Small intestine (tissue), 7 donors: Measurements from ENCODE around the gene ACYP2. TPM values are rescaled to one million over a fixed set of nuclear protein-coding genes. Genes with fewer than 3 reads are reported as not detected.

Experiments
- DNase-seq, 2 donors: peaks; one replicate each; pipeline versions ENCODE4 v3.0.0 to v3.0.0-alpha.2; 2013
- FAIRE-seq: peaks from 2 replicates; lab custom pipeline; 2012; peaks lifted over from hg19 to GRCh38; lab: Jason Lieb, UNC
- H3K27ac ChIP-seq, 3 donors: one replicate each; pipeline ENCODE4 v1.5.1; 2013; ENCODE audit warnings: low read length in 2 of 3, mild to moderate bottlenecking in 2 of 3, control low read depth in 1 of 3, inconsistent platforms in 1 of 3, low read depth in 1 of 3, moderate library complexity in 1 of 3
- H3K27me3 ChIP-seq, 3 donors: one replicate each; pipeline ENCODE4 v1.6.1; 2013; ENCODE audit warnings: low read length in 3 of 3, inconsistent platforms in 1 of 3; ENCODE audit not compliant: control insufficient read depth in 3 of 3, insufficient read depth in 3 of 3
- H3K36me3 ChIP-seq, 3 donors: one replicate each; pipeline ENCODE4 v1.6.1; 2013; ENCODE audit warnings: low read length in 3 of 3, inconsistent platforms in 1 of 3, low read depth in 1 of 3, mild to moderate bottlenecking in 1 of 3, moderate library complexity in 1 of 3; ENCODE audit not compliant: control insufficient read depth in 3 of 3, insufficient read depth in 2 of 3
- H3K4me1 ChIP-seq, 3 donors: one replicate each; pipeline ENCODE4 v1.6.1; 2013; ENCODE audit warnings: low read length in 2 of 3, inconsistent platforms in 1 of 3, low read depth in 1 of 3, mild to moderate bottlenecking in 1 of 3, moderate library complexity in 1 of 3; ENCODE audit not compliant: control insufficient read depth in 3 of 3, insufficient read depth in 2 of 3
- H3K4me3 ChIP-seq, 3 donors: one replicate each; pipeline ENCODE4 v1.5.1; 2013; ENCODE audit warnings: low read length in 3 of 3, control low read depth in 1 of 3, inconsistent platforms in 1 of 3, low read depth in 1 of 3, mild to moderate bottlenecking in 1 of 3, moderate library complexity in 1 of 3
- H3K9me3 ChIP-seq, 2 donors: one replicate each; pipeline ENCODE4 v1.6.1; 2013; ENCODE audit warnings: low read depth in 1 of 2, low read length in 1 of 2; ENCODE audit not compliant: control insufficient read depth in 2 of 2, insufficient read depth in 1 of 2
- WGBS, 3 donors: extraction: QIAGEN DNeasy Blood & Tissue Kit; methylation state at CpG; one replicate each; pipeline ENCODE4 v1.1.7; 2013; 5-methylcytosine and 5-hydroxymethylcytosine counted together
- polyA plus RNA-seq, 4 donors: library from polyadenylated mRNA; stranded (reverse) in 3 of 4; unstranded in 1 of 4; fragments of 200-250 nt in 3 of 4; fragments of 120-200 nt in 1 of 4; gene quantifications; one replicate each; pipeline versions ENCODE4 v1.2.1 to v1.2.3, GENCODE V29; 2013
- donor health status: healthy with polysubstance abuse.
- donor health status: control.
- donor health status: control.
- donor health status: Bipolar disorder and iron deficiency.
- donor health status: healthy.

The ACYP2 gene
- polyA plus RNA-seq, 4 donors: 12.3 to 17.3 (median 13.0) TPM

DNA sequence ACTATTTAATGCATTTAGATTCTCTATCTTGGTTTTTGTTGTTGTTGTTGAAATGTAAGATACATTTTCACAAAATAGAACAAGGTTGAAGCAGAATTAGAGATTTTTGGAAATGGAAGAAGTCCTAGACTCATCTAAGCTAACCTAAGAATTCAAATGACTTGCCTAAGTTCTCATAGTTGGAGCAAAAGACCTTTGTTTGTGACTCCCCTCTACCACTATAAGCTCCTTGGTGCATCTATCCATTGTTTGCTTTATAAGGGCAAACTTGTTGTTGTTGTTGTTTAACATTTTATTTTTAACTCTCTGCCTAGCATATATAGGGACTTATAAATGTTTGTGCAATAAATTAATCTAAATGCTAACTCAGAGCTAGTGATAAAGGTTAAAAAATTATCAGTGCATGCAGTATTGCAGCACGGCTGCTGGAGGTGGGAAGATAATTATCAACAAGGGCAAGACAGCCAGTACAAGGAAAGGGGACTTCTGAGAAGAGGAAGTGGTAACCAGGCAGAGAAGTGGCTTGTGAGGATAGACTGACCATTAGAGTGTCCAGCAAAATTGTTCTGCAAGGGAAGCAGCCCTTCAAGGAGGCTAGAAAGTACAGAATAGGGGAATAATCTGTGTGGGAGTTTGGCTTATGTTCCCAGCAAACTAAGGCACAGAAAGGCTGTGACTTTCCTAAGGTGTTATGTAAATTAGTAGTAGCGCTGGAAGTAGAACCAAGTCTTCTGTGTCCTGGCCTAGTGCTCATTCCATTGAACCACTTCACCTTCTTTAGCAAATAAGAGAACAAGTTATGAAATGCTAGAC, 38.1 kb upstream of the ACYP2 start:
- Histone ChIP-seq H3K4me3 (no peak overlapping the region), H3K36me3 (no peaks in the 10 kb centered on the region), H3K9me3 (no peaks in the 10 kb centered on the region), H3K27ac (no peak overlapping the region), H3K4me1 (no peaks in the 10 kb centered on the region), H3K27me3 (no peaks in the 10 kb centered on the region)
- no peak for DNase-seq
- no peak for FAIRE-seq
- 57 to 74% (median 62%) methylated on average over 2 of the region's 2 CpGs for WGBS, 3 donors

DNA sequence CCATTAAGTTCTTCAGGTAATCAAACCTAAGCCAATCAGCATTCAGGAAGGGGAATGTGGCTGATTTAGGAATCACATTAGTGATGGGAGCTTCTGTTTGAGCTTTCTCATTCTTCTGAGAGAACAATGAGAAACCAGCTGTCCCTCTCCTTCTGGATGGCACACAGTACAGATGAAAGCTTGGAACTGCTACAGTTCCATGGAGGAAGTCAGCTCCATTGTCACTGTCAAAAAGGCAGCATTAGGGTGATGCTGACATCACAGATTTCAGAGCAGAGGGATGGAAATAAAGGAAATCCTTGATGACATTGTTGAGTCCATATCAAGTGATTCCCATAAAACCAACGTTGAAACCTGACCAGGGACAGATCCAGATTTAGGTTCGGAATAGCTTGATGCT, 36.1 kb upstream of the ACYP2 start:
- FAIRE-seq: no peak
- Histone ChIP-seq H3K4me1 (no peaks in the 10 kb centered on the region), H3K4me3 (no peak overlapping the region), H3K9me3 (no peaks in the 10 kb centered on the region), H3K27ac (no peak overlapping the region), H3K27me3 (no peaks in the 10 kb centered on the region), H3K36me3 (no peaks in the 10 kb centered on the region)
- WGBS, 3 donors: 75 to 79% (median 78%) methylated on average over 2 of the region's 2 CpGs
- no peak for DNase-seq

DNA sequence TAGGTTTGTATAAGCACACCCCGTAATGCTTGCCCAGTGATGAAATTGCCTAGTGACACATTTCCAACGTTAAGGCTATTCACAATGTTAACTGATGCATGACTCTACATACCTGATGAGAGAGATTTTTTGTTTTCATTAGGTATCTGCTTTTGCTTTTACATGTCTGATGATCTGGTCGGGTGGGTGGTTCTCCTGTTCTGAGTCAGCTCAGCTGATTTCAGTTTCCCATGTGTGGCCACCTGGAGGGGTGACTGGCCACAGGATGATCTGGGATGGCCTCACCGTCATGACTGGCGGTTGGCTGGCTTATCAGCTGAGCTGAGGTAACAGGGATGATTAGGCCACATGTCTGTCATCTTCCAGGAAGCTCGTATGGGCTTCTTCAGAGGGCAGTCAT, 33.8 kb upstream of the ACYP2 start:
- no peaks in the 10 kb centered on the region for H3K9me3 ChIP-seq
- H3K27ac ChIP-seq: no peak overlapping the region
- no peak for DNase-seq
- FAIRE-seq: no peak
- H3K4me3 ChIP-seq: no peak overlapping the region
- WGBS, 3 donors: 71 to 82% (median 79%) methylated on average over 6 of the region's 6 CpGs
- no peaks in the 10 kb centered on the region for H3K27me3 ChIP-seq
- H3K4me1 ChIP-seq: no peaks in the 10 kb centered on the region
- H3K36me3 ChIP-seq: no peaks in the 10 kb centered on the region

DNA sequence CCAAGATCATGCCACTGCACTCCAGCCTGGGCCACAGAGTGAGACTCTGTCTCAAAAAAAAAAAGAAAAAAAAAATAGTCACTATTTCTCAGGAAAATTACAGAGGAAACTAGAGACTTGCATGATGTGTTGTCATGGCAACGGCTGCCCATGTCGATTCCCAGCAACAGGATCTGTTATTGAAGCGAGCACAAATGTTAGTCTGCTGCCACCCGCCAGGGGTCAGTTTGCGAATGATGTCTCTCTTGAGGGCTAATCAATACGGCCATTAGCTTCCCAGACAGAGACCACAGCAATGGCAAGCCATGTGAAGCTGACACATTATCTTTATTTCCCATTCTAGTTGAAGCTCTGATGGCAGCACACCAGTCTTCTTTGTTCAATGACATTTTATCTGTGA, 32.4 kb upstream of the ACYP2 start:
- no peak for DNase-seq
- no peaks in the 10 kb centered on the region for H3K36me3 ChIP-seq
- WGBS, 3 donors: 91 to 96% (median 95%) methylated on average over 6 of the region's 6 CpGs

DNA sequence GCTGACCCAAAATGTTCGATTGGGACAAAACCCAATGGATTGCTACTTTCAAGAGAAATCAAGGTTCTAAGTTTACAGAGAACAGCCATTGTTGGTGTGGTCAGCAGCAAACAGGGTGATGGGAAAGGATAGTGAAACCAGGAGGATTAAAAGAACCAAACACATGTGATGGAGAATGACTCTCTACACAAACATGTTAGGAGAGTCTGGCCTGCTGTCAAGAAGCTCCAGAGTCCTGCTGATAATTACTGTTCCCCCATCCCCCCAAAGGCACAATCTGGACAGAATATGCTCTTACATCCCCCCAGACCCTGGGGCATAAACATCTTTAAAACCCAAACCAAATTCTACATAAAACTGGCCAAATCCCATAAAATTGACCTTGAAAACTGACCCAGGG, 32.0 kb upstream of the ACYP2 start:
- 81 to 95% (median 84%) methylated on average over 1 of the region's 1 CpG for WGBS, 3 donors
- FAIRE-seq (no peak), DNase-seq (no peak)
- Histone ChIP-seq H3K36me3 (no peaks in the 10 kb centered on the region), H3K4me3 (no peak overlapping the region), H3K27ac (no peak overlapping the region), H3K27me3 (no peaks in the 10 kb centered on the region), H3K4me1 (peaks cover 0 to 7% (median 0%) of the 10 kb centered on the region in 3 donors), H3K9me3 (no peaks in the 10 kb centered on the region)

More for the DNA sequence above, 32.4 kb upstream of the ACYP2 start:
- H3K9me3 ChIP-seq: no peaks in the 10 kb centered on the region
- no peak overlapping the region for H3K27ac ChIP-seq
- H3K27me3 ChIP-seq: no peaks in the 10 kb centered on the region
- FAIRE-seq: no peak
- peaks cover 0 to 3% (median 0%) of the 10 kb centered on the region in 3 donors for H3K4me1 ChIP-seq
- H3K4me3 ChIP-seq: no peak overlapping the region

DNA sequence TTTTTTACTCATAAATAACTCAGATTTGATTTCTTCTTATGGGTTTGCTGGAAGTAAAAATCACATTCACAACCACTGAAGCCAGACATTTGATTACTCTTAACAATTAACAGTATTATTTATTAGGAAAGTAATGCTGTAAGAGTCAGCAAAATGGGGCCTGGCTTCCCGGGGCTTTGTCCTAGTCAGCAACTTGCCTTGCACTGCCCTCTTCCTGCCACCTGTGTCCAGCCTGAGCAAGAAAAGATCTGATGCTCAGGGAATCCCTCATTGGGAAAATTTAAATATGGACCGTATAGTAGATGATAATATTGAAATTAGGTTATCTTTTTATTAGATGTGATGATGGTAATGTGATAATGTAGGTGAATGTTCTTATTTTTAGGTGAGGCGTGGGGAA, 30.8 kb upstream of the ACYP2 start:
- Histone ChIP-seq H3K4me1 (peaks cover 0 to 15% (median 0%) of the 10 kb centered on the region in 3 donors), H3K27me3 (no peaks in the 10 kb centered on the region), H3K4me3 (no peak overlapping the region), H3K27ac (no peak overlapping the region), H3K36me3 (no peaks in the 10 kb centered on the region), H3K9me3 (no peaks in the 10 kb centered on the region)
- no peak for FAIRE-seq
- no peak for DNase-seq
- WGBS, 3 donors: 47 to 63% (median 62%) methylated on average over 3 of the region's 3 CpGs

DNA sequence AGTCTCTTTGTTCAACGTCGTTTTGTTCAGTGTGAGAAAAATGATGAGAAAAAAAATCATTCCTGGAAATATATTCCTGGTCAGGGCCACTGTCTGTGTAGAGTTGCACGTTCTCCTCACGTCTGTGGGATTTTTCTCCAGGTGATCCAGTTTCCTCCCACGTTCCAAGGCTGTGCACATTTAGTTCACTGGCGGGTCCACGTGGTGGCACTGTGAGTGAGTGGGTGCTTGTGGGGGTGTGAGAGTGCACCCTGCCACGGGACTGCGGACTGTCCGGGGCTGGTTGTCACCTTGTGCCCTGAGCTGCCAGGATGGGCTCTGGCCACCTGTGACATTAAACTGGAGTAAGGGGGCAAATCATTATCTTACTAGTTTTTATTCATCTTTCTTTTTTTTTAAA, 30.3 kb upstream of the ACYP2 start:
- H3K36me3 ChIP-seq: no peaks in the 10 kb centered on the region
- FAIRE-seq: no peak

DNA sequence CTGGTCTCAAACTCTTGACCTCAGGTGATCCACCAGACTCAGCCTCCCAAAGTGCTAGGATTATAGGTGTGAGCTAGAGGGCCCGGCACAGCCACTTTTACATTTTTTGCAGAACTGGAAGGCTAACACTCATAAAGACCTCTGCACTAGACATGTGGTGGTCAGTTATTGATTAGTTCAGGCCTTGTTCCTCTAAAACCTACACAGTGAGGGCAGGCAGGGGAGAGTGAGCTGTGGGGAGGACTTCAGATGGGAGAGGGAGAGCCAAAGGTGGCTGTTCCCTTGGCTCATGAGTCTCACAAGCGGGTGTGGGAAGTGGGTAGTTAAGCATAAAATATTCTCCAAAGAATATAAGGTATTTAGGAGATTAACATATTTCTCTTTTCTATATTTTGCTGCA, 29.3 kb upstream of the ACYP2 start:
- H3K27ac ChIP-seq: no peak overlapping the region
- H3K27me3 ChIP-seq: no peaks in the 10 kb centered on the region
- FAIRE-seq: no peak
- peaks cover 0 to 18% (median 0%) of the 10 kb centered on the region in 3 donors for H3K4me1 ChIP-seq
- H3K9me3 ChIP-seq: no peaks in the 10 kb centered on the region
- H3K4me3 ChIP-seq: no peak overlapping the region
- no peaks in the 10 kb centered on the region for H3K36me3 ChIP-seq
- 94 to 100% (median 98%) methylated on average over 2 of the region's 2 CpGs for WGBS, 3 donors
- no peak for DNase-seq

More for the DNA sequence above, 30.3 kb upstream of the ACYP2 start:
- no peak for DNase-seq
- Histone ChIP-seq H3K4me3 (no peak overlapping the region), H3K4me1 (peaks cover 0 to 18% (median 0%) of the 10 kb centered on the region in 3 donors), H3K27ac (no peak overlapping the region), H3K27me3 (no peaks in the 10 kb centered on the region), H3K9me3 (no peaks in the 10 kb centered on the region)
- WGBS, 3 donors: 79 to 90% (median 80%) methylated on average over 10 of the region's 10 CpGs
